NT2/D1 (cell line): ENCODE results near the gene GAB3.

Source experiments
- SUZ12 ChIP-seq: IDR thresholded peaks from 2 replicates; pipeline ENCODE4 v1.6.1; 2011; ENCODE audit not compliant: insufficient read length, insufficient read depth; ENCODE audit errors: extremely low read depth
- YY1 ChIP-seq: IDR thresholded peaks from 2 replicates; pipeline ENCODE4 v1.6.1; 2011; ENCODE audit not compliant: insufficient read length, insufficient read depth
- ZNF274 ChIP-seq: IDR thresholded peaks from 2 replicates; pipeline ENCODE4 v1.6.1; 2011; ENCODE audit warnings: mild to moderate bottlenecking, low read depth, low read length

- no peak for TF ChIP-seq SUZ12
- TF ChIP-seq YY1 = no peak
- no peak for TF ChIP-seq ZNF274
Observed at GRCh38 chrX:154696676-154697045, 54.2 kb downstream of the GAB3 start.
